Measurements from ENCODE around the gene CRACDL.

Gene CRACDL

DNA sequence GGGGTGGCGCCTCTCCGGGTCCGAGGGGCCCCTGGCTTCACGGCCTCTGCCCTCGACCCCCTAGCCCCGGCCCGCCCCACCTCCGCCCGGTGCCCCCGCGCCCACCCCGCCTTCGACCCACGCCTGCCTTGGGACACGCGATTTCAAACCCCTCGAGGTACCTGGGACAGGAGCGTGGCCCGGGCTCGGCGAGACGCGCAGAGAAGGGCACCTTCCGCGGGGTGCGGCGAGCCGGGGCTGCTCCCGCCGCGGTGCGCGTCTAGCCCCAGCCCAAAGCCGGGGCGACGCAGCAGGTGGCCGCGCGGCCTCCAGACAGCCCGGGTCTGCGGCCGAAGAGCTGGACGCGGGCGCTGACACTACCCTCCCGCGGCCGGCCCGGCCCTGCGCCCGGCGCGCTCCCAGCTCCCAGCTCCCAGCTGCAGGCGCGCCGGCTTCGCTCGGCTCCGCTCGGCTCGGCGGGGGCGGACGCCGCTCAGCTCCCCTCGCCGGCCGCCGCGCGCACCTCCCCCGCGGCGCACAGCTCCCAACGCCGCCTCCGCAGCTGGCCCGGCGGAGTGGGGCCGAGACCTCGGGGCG lies at the start of gene CRACDL:
TSS of gene CRACDL (minus strand) at position 449 of the 576 bp plus-strand sequence. CDS start 89,425 bp downstream, outside the sequence.
- no peak for DNase-seq

GRCh38 chr2:98975611-98976010 lies 39.6 kb upstream of the CRACDL start:
- DNase-seq: no peak

DNA sequence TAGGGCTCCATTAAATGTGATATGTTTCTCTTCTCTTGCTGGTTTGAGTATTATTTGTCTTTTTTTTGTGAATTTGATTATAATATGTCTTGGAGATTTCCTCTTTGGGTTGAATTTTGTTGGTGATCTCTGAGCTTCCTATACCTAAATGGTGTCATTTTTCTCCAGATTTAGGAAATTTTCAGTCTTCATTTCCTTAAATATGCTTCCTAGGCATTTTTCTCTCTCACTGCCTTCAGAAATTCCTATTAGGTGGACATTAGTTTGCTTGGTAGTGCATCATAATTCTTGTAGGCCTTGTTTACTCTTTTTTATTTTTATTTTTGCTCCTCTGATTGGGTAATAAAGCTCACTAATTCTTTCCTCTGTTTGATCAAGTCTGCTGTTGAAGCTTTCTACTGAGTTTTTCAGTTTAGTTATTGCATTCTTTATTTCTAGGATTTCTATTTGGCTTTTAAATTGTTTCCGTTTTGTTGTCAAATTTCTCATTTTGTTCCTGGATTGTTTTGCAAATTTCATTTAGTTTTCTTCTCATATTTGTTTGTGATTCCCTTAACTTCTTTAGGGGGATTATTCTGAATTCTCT lies 36.6 kb upstream of the CRACDL start:
- DNase-seq: no peak

- no peak for DNase-seq
These were observed 23.9 kb upstream of the CRACDL start for GRCh38 chr2:98959810-98960507.

- no peak for DNase-seq
These were observed 16.9 kb upstream of the CRACDL start for GRCh38 chr2:98952966-98953365.

GRCh38 chr2:98948956-98949739 lies 13.1 kb upstream of the CRACDL start:
- no peak for DNase-seq

- no peak for DNase-seq
These were observed 11.5 kb upstream of the CRACDL start for GRCh38 chr2:98947554-98947953.

GRCh38 chr2:98946855-98947254 lies 10.8 kb upstream of the CRACDL start:
- no peak for DNase-seq

DNA sequence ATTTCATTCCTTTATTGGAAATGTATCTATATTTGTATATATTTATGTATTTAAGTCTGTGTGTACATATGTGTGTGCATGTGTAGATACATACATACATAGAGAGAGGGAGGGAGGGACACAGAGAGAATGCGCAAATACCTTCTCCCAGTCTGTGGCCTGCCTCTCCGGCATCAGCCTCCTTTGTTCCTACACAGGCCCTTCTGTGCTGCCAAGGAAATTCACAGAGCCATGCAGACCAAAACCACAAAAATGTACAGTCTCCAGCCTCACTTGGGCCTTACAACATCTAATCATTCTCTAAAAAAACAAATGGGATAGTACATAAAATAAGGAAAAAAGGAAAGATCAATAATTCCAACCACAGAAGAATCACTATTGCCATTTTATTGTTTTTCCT lies 8.8 kb upstream of the CRACDL start:
- DNase-seq: no peak

GRCh38 chr2:98940102-98940501 lies 4.1 kb upstream of the CRACDL start:
- no peak for DNase-seq

- DNase-seq: no peak
These were observed 1.9 kb upstream of the CRACDL start for GRCh38 chr2:98937906-98938305.

DNA sequence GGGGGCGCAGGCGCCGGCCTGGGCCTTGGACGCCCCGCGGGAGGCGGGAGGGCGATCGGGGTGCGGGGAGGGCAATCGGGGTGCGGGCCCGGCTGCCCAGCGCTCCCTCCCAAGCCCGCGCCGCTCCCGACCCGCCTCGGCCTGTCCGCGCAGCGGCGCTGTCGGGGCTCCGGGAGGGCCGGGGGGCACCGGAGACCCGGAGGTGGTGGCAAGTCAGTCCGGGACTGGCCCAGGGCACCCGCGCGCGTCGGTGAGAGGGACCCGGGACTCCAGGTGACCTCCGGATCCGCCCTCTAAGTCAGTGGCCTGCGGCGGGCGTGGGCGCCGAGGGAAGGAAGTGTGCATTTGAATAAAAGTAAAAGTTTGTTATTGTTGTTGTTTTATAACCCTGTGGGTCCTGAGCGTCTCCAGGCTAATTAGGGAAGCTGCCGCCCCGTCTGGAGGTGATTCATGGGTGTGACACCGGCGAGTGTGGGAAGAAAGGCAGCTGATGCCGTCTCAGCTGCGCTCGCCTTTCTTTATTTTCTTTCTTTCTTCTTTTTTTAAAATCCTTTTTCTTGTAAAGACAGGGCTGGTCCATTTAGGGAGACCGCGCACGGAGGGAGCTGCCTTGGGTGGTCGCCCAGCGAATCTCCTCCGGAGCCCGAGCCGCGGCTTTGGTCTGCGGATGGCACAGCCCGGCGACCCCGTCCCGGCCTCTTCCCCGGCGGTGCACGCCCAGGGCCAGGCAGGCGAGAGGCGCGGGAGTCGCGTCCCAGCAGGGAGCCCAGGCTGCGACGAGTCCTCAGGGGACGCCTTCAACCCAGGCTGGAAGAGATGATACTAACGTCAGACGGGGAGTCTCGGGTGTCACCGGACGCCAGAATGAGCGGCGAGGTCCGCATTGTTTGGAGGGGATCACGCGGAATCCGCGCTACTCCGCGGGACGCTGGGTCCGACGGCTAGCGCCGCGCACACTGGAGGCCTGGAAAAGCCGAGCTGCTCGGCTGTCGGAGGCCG lies 627 bp upstream of the CRACDL start:
- no peak for DNase-seq

- DNase-seq: no peak
These were observed 784 bp downstream of the CRACDL start for GRCh38 chr2:98935111-98935770.

- no peak for DNase-seq
These were observed 3.2 kb downstream of the CRACDL start for GRCh38 chr2:98932778-98933343.

GRCh38 chr2:98932164-98932563 lies 3.9 kb downstream of the CRACDL start:
- no peak for DNase-seq

- DNase-seq: no peak
These were observed 4.4 kb downstream of the CRACDL start for GRCh38 chr2:98931596-98931995.

- DNase-seq: no peak
These were observed 6.1 kb downstream of the CRACDL start for GRCh38 chr2:98929920-98930319.

GRCh38 chr2:98928242-98928641 lies 7.8 kb downstream of the CRACDL start:
- DNase-seq: no peak

GRCh38 chr2:98927027-98927426 lies 9.0 kb downstream of the CRACDL start:
- DNase-seq: no peak

DNA sequence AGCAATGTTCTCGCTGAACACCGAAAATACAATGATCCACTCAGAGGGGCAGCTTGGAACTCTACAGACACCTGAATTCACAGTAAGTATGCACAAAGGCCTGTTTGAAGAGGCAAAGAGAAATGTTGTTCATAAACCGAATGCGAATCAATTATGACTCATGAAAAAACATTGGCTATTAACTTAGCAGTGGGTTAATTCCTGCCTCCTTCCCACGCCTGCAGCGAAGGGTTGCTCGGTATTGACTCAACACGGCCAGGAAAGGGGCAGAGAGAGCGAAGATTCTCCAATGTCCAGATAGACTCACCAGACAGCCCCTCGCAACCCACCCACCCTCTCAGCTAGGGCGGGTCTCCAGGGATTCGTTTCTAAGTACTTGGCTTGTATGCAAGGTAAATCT lies 9.4 kb downstream of the CRACDL start:
- DNase-seq: no peak

DNA sequence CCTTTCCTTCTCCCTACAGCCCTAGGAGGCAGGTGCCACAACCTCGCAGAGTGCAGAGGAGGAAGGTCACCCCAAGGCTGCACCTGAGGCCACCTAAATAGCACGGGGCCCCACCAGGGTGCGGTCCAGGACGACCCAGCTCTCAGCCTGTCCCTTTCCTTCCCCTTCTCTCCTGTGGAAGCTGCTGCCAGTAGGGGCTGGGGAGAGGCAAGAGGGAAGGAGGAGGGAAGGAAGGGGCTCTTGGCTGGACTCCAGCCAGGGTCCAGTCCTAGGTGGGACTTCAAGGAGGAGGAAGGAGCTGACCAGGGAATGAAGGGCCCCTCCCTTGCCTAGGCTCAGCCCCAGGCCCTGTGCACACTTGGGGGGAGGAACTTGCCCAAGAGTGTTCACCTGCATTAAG lies 11.1 kb downstream of the CRACDL start:
- no peak for DNase-seq

Data from activated CD4-positive, alpha-beta T cell treated with anti-CD3 and anti-CD28 coated beads for 1 hour (primary cell).